Kidney tubule cell (primary cell): Measurements from ENCODE around the gene PRSS27.

Experiments used
- DNase-seq: peaks from one replicate; pipeline ENCODE4 v3.0.0-alpha.2; 2018; ENCODE audit warnings: low spot score

The PRSS27 gene

GRCh38 chr16:2720064-2720457 is at the start of gene PRSS27:
Gene PRSS27, minus strand, starts transcription at chr16:2720224. Its CDS starts 64 bp downstream, at chr16:2720160.
- DNase-seq = no peak

GRCh38 chr16:2769675-2770056 is 49.6 kb upstream of the PRSS27 start:
- no peak for DNase-seq

- DNase-seq = no peak
Observed at GRCh38 chr16:2769100-2769529, 49.1 kb upstream of the PRSS27 start.

- no peak for DNase-seq
Observed at GRCh38 chr16:2768403-2769089, 48.5 kb upstream of the PRSS27 start.

- DNase-seq = no peak
Observed at GRCh38 chr16:2767891-2768290, 47.9 kb upstream of the PRSS27 start.

- DNase-seq = no peak
Observed at GRCh38 chr16:2767140-2767731, 47.2 kb upstream of the PRSS27 start.

GRCh38 chr16:2766430-2767139 is 46.6 kb upstream of the PRSS27 start:
- DNase-seq = no peak

GRCh38 chr16:2765462-2766404 is 45.7 kb upstream of the PRSS27 start:
- DNase-seq = no peak

- no peak for DNase-seq
Observed at GRCh38 chr16:2764718-2765117, 44.7 kb upstream of the PRSS27 start.

- no peak for DNase-seq
Observed at GRCh38 chr16:2763173-2763572, 43.1 kb upstream of the PRSS27 start.

- DNase-seq = no peak
Observed at GRCh38 chr16:2762711-2763110, 42.7 kb upstream of the PRSS27 start.

- DNase-seq = no peak
Observed at GRCh38 chr16:2761886-2762583, 42.0 kb upstream of the PRSS27 start.

GRCh38 chr16:2761472-2761871 is 41.4 kb upstream of the PRSS27 start:
- DNase-seq = no peak

- no peak for DNase-seq
Observed at GRCh38 chr16:2757344-2757743, 37.3 kb upstream of the PRSS27 start.

- DNase-seq = no peak
Observed at GRCh38 chr16:2756288-2757015, 36.4 kb upstream of the PRSS27 start.

- DNase-seq = no peak
Observed at GRCh38 chr16:2755158-2755557, 35.1 kb upstream of the PRSS27 start.

- peak; percentile 19 for DNase-seq
Observed at GRCh38 chr16:2753733-2754020, 33.7 kb upstream of the PRSS27 start.

- peak; percentile 80 for DNase-seq
Observed at GRCh38 chr16:2752850-2753732, 33.1 kb upstream of the PRSS27 start.

- peak; percentile 96 for DNase-seq
Observed at GRCh38 chr16:2752035-2752849, 32.2 kb upstream of the PRSS27 start, which contains the start of gene SRRM2. Gene SRRM2, plus strand, starts transcription at chr16:2752638. Its CDS starts 3,727 bp downstream, at chr16:2756365.
